ENCODE measurements around the gene TENM4. TPM values are rescaled to one million over a fixed set of nuclear protein-coding genes. Genes with fewer than 3 reads are reported as not detected.

The TENM4 gene
- polyA plus RNA-seq, 12 donors = 6.1 to 12.6 (median 7.8) TPM; not detected in 1

DNA sequence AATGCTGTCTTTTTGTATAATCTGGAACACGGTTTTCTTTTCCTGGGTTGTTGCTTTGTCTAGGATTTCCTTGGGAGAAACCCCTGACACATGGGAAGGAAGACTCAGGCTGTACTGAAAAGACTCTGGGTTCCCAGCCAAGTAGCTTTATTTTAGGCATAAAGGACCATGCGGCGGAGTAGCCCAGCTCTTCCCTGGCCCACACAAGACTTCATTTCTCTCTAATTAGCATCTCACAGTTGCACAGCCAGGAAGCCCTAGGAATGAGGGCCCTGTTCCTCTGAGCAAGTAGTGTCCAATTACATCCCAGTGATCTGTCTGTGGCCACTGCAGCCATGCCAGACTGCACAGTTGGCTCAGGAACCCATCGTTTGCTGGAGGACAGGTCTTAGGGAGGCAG is 319.5 kb downstream of the TENM4 start:
- DNase-seq = no peak

GRCh38 chr11:79119491-79120284 is 321.1 kb downstream of the TENM4 start:
- no peak for DNase-seq

GRCh38 chr11:79117488-79117887 is 323.3 kb downstream of the TENM4 start:
- DNase-seq = no peak

DNA sequence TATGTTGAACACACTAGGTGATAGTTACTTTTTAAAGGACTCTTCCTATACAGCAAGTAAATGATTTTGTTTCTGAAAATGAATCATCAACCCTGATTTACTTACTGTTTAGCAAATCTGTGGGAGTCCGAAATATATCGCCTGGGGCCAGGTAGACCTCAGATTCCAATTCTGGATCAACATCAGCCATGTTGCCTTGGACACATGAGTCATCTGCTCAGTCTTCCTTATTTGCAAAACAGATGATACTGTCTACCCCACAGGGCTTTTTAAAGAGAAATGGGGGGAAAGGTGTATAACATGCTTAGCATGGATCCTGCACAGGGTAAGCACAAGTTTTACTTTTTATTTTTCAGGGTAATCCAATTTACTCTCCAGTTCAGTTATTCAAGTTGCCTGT is 324.2 kb downstream of the TENM4 start:
- DNase-seq = no peak

DNA sequence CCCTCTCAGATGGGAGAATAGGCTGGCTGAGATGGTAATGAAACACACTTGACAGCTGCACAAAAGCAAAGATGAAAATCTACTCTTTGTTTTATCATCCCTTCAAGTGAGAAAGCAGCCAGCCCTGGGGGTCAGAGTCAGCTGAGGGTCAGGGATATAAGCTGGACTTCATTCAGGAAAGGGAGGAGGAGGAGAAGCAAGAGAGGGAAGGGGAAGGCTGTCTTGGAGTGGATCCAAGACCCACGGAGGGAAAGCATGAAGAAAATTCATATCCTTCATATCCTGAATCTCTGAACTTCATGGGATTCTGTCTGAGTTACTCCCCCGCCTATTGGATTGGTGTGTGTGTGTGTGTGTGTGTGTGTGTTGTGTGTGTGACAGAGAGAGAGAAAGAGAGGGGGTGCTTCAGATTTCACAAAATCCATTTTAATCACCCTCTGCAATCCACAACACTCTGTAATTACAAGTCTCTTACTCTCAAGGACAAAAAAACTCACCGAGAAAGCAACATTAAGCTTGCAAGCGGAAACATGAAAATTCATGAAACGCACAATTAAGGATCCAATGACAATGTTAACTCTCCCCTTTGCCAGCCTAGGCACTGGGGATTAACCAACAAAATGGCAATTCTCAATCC is 327.7 kb downstream of the TENM4 start:
- DNase-seq = no peak

- DNase-seq = no peak
Observed at GRCh38 chr11:79110796-79111195, 330.0 kb downstream of the TENM4 start.

- no peak for DNase-seq
Observed at GRCh38 chr11:79110321-79110720, 330.5 kb downstream of the TENM4 start.

DNA sequence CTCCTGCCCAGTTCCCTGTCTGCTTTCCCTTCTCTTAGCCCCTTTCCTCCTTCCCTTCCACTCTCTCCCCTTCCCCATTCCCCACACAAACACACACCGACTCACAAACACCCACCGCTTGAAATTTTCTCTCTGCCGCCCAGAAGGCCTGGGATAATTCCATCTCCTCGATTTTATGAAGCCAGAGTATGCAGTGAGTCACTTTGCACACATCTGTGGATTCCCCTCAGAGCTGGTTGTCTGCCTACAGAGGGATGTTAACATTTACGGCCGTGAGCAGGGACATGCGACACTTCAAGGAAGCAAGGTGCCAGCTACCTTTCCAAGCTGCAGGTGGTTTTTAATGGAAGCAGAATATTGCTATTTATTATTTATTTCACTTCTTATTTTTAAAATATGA is 332.0 kb downstream of the TENM4 start:
- no peak for DNase-seq

DNA sequence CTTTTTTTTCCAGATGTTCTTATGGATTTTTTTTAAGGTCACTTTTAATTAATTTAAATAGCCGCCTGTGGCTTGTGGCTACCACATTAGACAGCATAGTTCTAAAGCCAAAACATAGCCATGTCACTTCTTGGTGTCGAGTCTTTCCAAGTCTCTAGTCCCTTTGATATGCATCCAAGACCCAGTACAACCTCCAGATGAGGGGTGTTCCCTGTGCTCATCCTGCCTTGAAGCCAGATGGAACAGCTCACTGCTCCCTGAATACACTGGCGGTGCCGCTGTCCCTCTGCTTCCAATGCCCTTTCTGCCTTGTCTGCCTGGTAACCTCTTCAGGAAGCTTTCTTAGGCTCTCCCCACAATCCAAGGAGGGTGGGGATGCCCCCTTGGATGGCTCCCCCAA is 338.0 kb downstream of the TENM4 start:
- DNase-seq = no peak

GRCh38 chr11:79101656-79102055 is 339.2 kb downstream of the TENM4 start:
- no peak for DNase-seq

GRCh38 chr11:79100093-79100910 is 340.5 kb downstream of the TENM4 start:
- no peak for DNase-seq

- no peak for DNase-seq
Observed at GRCh38 chr11:79098146-79098545, 342.7 kb downstream of the TENM4 start.

DNA sequence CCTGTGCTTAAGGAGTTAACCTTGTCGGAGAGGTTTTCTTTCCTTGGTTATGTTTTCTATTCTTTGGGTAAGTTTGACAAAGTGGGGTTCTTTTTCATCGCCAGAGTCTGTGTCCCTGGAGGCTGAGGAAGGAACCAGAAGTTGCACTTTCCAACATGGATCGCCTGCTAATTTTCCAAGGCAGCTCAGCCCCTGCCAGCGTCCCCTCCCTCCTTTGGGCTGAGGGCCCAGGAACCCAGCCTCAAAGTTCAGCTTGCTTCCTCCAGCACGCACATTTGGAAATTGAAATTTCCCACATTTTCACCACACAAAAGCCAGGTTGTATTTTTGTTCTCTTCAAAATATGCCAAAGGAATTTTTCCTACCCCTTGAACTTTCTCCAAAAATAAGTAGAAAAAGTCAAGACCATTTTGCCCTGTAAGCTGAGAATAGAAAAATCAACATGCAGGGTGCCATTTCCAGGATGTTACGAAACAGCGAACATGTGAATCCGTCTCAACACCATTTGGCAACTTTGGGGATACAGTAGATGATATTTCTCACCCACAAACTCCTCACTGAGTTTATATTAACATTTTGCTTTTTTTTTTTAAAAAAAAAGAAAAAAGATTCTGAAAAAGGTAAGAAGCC is 343.5 kb downstream of the TENM4 start:
- peak; percentile 65 for DNase-seq

GRCh38 chr11:79095424-79095823 is 345.4 kb downstream of the TENM4 start:
- no peak for DNase-seq

GRCh38 chr11:79094616-79095015 is 346.2 kb downstream of the TENM4 start:
- DNase-seq = no peak

DNA sequence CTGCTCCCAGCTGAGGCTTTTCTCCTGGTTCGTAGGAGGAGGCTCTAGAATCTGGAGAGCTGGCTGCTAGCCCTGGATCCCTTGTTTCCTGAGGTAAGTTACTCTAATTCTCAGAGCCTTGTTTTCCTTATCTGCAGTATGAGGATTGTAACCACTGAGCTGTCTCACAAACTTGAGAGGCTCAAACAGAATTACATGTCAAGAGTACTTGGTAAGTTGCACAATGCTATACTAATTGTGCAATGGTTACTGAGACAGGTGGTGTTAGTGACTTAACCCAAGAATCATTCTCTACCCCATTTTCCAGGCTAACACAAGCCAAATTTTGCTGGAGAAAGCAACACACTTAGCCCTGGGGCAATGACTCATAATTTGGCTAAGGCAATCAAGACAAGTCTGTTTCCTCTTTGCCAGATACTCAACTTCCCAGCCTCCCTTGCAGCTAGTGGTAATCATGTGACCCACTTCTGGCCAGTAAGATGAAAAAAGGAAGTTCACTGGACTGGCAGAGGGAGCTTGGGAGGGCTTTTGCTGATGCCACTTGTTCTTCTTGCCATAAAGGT is 348.0 kb downstream of the TENM4 start:
- DNase-seq = no peak

DNA sequence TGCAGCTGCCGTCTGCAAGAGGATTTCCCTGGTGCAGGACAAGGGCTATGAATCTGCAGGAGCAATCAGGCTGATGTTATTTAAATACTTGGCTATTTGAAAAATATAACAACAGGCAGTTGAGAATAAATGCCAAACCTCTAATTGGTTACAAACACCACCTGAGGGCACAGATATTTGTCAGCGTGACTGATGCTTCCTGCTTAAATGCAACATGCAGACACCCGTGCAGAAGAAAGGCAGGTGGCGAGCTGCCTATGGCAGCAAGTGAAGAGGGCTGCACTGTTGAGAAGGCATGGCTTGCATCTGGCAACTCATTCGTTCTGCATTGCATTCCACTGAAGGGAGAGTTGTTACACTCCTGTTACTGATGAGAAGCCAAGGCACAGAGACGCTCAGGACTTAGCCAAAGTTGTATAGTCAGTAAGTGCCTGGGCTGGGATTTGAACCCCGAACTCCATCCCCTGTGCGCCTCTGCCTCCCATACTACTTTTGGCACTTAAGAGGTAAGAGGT is 350.6 kb downstream of the TENM4 start:
- DNase-seq = no peak

DNA sequence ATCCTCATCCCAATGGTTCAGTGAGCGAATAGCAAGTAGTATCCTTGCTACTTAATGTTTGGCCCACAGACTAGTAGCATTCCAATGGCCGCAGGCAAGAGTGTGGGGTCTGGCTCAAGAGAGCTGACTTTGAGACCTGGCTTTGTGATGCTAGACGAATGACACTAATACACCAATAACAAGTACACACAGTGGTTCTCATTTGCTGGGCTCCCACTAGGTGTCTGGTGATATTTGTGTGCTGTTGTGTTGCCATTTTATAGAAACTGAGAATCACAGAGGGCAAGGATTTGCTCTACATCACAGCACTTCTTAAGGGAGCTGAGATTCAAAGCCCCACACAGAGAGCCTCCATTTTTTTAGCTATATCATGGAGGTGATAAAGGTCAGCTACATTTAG is 351.2 kb downstream of the TENM4 start:
- DNase-seq = no peak

GRCh38 chr11:79088967-79089366 is 351.9 kb downstream of the TENM4 start:
- no peak for DNase-seq

GRCh38 chr11:79087961-79088318 is 352.9 kb downstream of the TENM4 start:
- DNase-seq = no peak

DNA sequence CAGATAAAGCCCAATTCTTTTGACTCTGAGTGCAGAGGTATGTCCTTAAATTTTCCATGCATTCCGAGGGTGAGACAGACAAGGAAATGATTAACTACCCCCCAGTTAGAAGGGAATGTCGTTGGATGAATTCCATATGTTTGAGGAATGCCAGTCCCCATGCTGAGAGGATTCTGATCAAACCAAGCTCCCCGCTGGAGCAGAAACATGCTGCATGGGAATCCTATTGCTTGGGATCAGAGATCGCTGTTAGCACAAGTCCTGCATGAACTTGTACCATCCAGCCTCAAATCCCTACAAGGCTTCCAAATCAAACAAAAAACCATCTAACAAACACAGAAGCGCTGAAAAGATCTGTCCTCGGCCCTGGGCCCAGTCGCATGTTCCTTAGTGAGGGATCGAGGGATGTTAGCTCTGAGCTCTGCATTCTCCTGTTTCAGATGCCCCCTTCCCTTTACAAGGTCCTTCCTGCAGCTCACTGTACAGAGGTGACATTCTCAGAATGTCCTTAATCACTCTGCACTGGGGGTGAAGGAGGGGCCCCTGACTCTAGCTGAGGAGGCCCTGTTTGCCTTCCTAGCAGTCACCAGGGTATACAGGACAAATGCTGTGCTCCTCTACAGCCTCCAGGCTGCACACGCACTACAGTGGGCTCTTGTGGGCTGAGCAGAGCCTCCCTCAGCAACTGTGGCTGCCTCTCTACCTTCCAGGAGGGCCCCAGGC is 353.4 kb downstream of the TENM4 start:
- no peak for DNase-seq
